Stimulated activated CD4-positive, alpha-beta T cell treated with anti-CD3 and anti-CD28 coated beads, TNF-alpha, amount 100 ng/mL, for 4 hours (primary cell): ENCODE results near the gene TOLLIP.
"Not testable (repeated sequence)": the region's sequence is repeated elsewhere in the genome, so short reads cannot be mapped to it uniquely, and the experiment has no call there.

Source experiments
- DNase-seq, 3 experiments: peaks; one replicate each; pipeline ENCODE4 v3.0.0-alpha.2; 2020; ENCODE audit warnings: low read depth in 3 of 3

Gene TOLLIP

GRCh38 chr11:1343391-1344055, 34.1 kb upstream of the TOLLIP start:
- no peak for DNase-seq

- DNase-seq: no peak
Observed at GRCh38 chr11:1342946-1343345, 33.5 kb upstream of the TOLLIP start.

GRCh38 chr11:1341928-1342524, 32.6 kb upstream of the TOLLIP start:
- DNase-seq: no peak

GRCh38 chr11:1341226-1341625, 31.8 kb upstream of the TOLLIP start:
- DNase-seq: not testable (repeated sequence)

- DNase-seq: no peak
Observed at GRCh38 chr11:1340111-1340510, 30.7 kb upstream of the TOLLIP start.

GRCh38 chr11:1339066-1339675, 29.7 kb upstream of the TOLLIP start:
- no peak for DNase-seq

- DNase-seq: no peak
Observed at GRCh38 chr11:1338201-1339065, 29.0 kb upstream of the TOLLIP start.

GRCh38 chr11:1337647-1338007, 28.2 kb upstream of the TOLLIP start:
- DNase-seq: no peak

GRCh38 chr11:1336836-1337646, 27.6 kb upstream of the TOLLIP start:
- DNase-seq: peak in 2 of 3 experiments; percentile 30 to 37

GRCh38 chr11:1335811-1336761, 26.7 kb upstream of the TOLLIP start:
- DNase-seq: peak in 2 of 3 experiments; percentile 20 to 22

GRCh38 chr11:1335264-1335810, 25.9 kb upstream of the TOLLIP start:
- no peak for DNase-seq

GRCh38 chr11:1333860-1334259, 24.4 kb upstream of the TOLLIP start:
- DNase-seq: no peak

- DNase-seq: no peak
Observed at GRCh38 chr11:1333091-1333772, 23.8 kb upstream of the TOLLIP start.

- no peak for DNase-seq
Observed at GRCh38 chr11:1330473-1330872, 21.0 kb upstream of the TOLLIP start.

- DNase-seq: no peak
Observed at GRCh38 chr11:1327064-1327460, 17.6 kb upstream of the TOLLIP start.

GRCh38 chr11:1326435-1327063, 17.1 kb upstream of the TOLLIP start:
- DNase-seq: no peak

- DNase-seq: no peak
Observed at GRCh38 chr11:1323774-1324173, 14.3 kb upstream of the TOLLIP start.

- no peak for DNase-seq
Observed at GRCh38 chr11:1317993-1318392, 8.6 kb upstream of the TOLLIP start.

- DNase-seq: no peak
Observed at GRCh38 chr11:1317432-1317831, 8.0 kb upstream of the TOLLIP start.
